Measurements from ENCODE around the gene MOB3B.

- TF ChIP-seq TCF4 (CRISPR knock-in tag; IDR thresholded peaks at IDR 0.05; ENCODE audit: borderline replicate concordance): peak; percentile 74
- no peak for TF ChIP-seq CREB5 (CRISPR knock-in tag; IDR thresholded peaks at IDR 0.05; ENCODE audit: low read depth)
- no peak for TF ChIP-seq TSHZ2 (CRISPR knock-in tag; IDR thresholded peaks at IDR 0.05)
- TF ChIP-seq BACH2 (CRISPR knock-in tag; IDR thresholded peaks at IDR 0.05; ENCODE audit: borderline replicate concordance): no peak
- TF ChIP-seq, protein P1, sequence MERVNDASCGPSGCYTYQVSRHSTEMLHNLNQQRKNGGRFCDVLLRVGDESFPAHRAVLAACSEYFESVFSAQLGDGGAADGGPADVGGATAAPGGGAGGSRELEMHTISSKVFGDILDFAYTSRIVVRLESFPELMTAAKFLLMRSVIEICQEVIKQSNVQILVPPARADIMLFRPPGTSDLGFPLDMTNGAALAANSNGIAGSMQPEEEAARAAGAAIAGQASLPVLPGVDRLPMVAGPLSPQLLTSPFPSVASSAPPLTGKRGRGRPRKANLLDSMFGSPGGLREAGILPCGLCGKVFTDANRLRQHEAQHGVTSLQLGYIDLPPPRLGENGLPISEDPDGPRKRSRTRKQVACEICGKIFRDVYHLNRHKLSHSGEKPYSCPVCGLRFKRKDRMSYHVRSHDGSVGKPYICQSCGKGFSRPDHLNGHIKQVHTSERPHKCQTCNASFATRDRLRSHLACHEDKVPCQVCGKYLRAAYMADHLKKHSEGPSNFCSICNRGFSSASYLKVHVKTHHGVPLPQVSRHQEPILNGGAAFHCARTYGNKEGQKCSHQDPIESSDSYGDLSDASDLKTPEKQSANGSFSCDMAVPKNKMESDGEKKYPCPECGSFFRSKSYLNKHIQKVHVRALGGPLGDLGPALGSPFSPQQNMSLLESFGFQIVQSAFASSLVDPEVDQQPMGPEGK (CRISPR knock-in tag; IDR thresholded peaks at IDR 0.05; ENCODE audit: borderline replicate concordance): no peak
- TF ChIP-seq GLIS3 (CRISPR knock-in tag; IDR thresholded peaks at IDR 0.05): no peak
- TF ChIP-seq ZFP30 (CRISPR knock-in tag; IDR thresholded peaks at IDR 0.05): no peak
- no peak for TF ChIP-seq TOX (CRISPR knock-in tag; IDR thresholded peaks at IDR 0.05; ENCODE audit: borderline replicate concordance)
- no peak for TF ChIP-seq ZNF565 (CRISPR knock-in tag; conservative IDR thresholded peaks at IDR 0.05; ENCODE audit: low read depth)
- TF ChIP-seq ESRRG (CRISPR knock-in tag; IDR thresholded peaks at IDR 0.05): no peak
- TF ChIP-seq ZNF70 (CRISPR knock-in tag; IDR thresholded peaks at IDR 0.05): no peak
- no peak for TF ChIP-seq SNAI2 (CRISPR knock-in tag; IDR thresholded peaks at IDR 0.05)
- TF ChIP-seq, protein P2, sequence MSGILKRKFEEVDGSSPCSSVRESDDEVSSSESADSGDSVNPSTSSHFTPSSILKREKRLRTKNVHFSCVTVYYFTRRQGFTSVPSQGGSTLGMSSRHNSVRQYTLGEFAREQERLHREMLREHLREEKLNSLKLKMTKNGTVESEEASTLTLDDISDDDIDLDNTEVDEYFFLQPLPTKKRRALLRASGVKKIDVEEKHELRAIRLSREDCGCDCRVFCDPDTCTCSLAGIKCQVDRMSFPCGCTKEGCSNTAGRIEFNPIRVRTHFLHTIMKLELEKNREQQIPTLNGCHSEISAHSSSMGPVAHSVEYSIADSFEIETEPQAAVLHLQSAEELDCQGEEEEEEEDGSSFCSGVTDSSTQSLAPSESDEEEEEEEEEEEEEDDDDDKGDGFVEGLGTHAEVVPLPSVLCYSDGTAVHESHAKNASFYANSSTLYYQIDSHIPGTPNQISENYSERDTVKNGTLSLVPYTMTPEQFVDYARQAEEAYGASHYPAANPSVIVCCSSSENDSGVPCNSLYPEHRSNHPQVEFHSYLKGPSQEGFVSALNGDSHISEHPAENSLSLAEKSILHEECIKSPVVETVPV (CRISPR knock-in tag; IDR thresholded peaks at IDR 0.05): no peak
These were observed 236.8 kb downstream of the MOB3B start for GRCh38 chr9:27292659-27293405.

Data from SK-N-SH treated with all-trans-retinoic acid at 6 μM for 48 hours (cell line).